Heart right ventricle (tissue), 16 donors: ENCODE measurements around the gene SCMH1. TPM values are rescaled to one million over a fixed set of nuclear protein-coding genes. Genes with fewer than 3 reads are reported as not detected.

ENCODE experiments used
- ATAC-seq, 8 donors: fragments of 200-7000 bp; cut with Tn5 transposase; one replicate each; pipeline ENCODE4 v1.9.1; 2020; ENCODE audit warnings: mild to moderate bottlenecking in 8 of 8, moderate library complexity in 8 of 8, moderate number of reproducible peaks in 1 of 8
- DNase-seq, 2 donors: peaks; one replicate each; pipeline ENCODE4 v3.0.0-alpha.2; 2020
- H3K27ac ChIP-seq, 10 donors: fragments of 200-600 bp; sonication (generic) in 2 of 10; one replicate each; pipeline versions ENCODE4 v1.5.0 to v1.8.0; 2020 to 2022; ENCODE audit warnings: mild to moderate bottlenecking in 3 of 10
- H3K27me3 ChIP-seq, 7 donors: fragments of 200-600 bp; one replicate each; pipeline ENCODE4 v1.8.0; 2021 to 2022; ENCODE audit warnings: mild to moderate bottlenecking in 2 of 7
- H3K36me3 ChIP-seq, 9 donors: fragments of 200-600 bp; sonication (generic) in 1 of 9; one replicate each; pipeline versions ENCODE4 v1.5.0 to v1.8.0; 2020 to 2022; ENCODE audit warnings: mild to moderate bottlenecking in 2 of 9
- H3K4me1 ChIP-seq, 9 donors: fragments of 200-600 bp; sonication (generic) in 1 of 9; one replicate each; pipeline versions ENCODE4 v1.5.0 to v1.8.0; 2020 to 2022; ENCODE audit warnings: mild to moderate bottlenecking in 4 of 9
- H3K4me3 ChIP-seq, 10 donors: fragments of 200-600 bp; sonication (generic) in 2 of 10; one replicate each; pipeline versions ENCODE4 v1.5.0 to v1.8.0; 2020 to 2022; ENCODE audit warnings: mild to moderate bottlenecking in 7 of 10, moderate library complexity in 2 of 10
- H3K9me3 ChIP-seq, 11 donors: fragments of 200-600 bp in 10 of 11; sonication (generic) in 2 of 11; one replicate each; pipeline versions ENCODE4 v1.5.0 to v1.8.0; 2013 to 2022; ENCODE audit warnings: mild to moderate bottlenecking in 2 of 11, control low read depth in 1 of 11, moderate library complexity in 1 of 11
- CTCF ChIP-seq, 9 donors: fragments of 200-600 bp; sonication (generic) in 2 of 9; IDR thresholded peaks; one replicate each; pipeline versions ENCODE4 v1.5.0 to v1.8.0; 2021 to 2022; ENCODE audit warnings: antibody characterized with exemption in 9 of 9, mild to moderate bottlenecking in 5 of 9, moderate library complexity in 1 of 9
- WGBS, 2 donors: extraction: QIAGEN DNeasy Blood & Tissue Kit; methylation state at CpG; one replicate each; pipeline ENCODE4 v1.1.7; 2013; ENCODE audit warnings: inconsistent platforms in 1 of 2; 5-methylcytosine and 5-hydroxymethylcytosine counted together
- intact Hi-C, 10 donors: fragments of 100-400 bp; cut with DNase I; formaldehyde crosslinking; loops; one replicate each; pipeline versions ENCODE4 v1.11.1 to v1.14.2; 2022
- polyA plus RNA-seq, 2 donors: library from polyadenylated mRNA; stranded (reverse); fragments of 200-250 nt; gene quantifications; one replicate each; pipeline ENCODE4 v1.2.3, GENCODE V29; 2013
- total RNA-seq, 10 donors: library from RNA; stranded (reverse); fragmentation: NEBNext Ultra II Directional in 3 of 10; extraction: Animal tissue kit (Norgen Biotek cat#: 25700) in 3 of 10; gene quantifications; one replicate each; pipeline versions ENCODE4 v1.2.1 to v1.2.4, GENCODE V29; 2021 to 2023
- donor health status: Arrhythmogenic right ventricular cardiomyopathy.
- donor health status: ischemic (EF 13 %, LVEDD 7.1; RV severe dilation, severe dysfunction).
- donor health status: healthy with polysubstance abuse.
- donor health status: DM: no; HTN: yes; CAD: no.
- donor health status: DM: no; HTN: no; CAD: no.
- donor health status: ischemic (EF 25% LVEDD 6.9; RV normal size, moderate dysfunction).
- donor health status: ischemic (EF 25% LVEDD 5.7; RV mildly dilated, moderate dysfunction).
- donor health status: healthy.
- donor health status: DM: yes; HTN: yes; CAD: no.
- donor health status: Ischemic cardiomyopathy.
- donor health status: ischemic (EF 35%, LVEDD 5.7; RV mildly dilated, moderate dysfunction).
- donor health status: nonischemic (EF 11% LVEDD 7.7; RV severe dilation, severe dysfunction).
- donor health status: DM: yes; HTN: yes; CAD: no.
- donor health status: PGD.
- donor health status: ischemic (EF 29% LVEDD 5.4; RV normal size, mild dysfunction).
- donor health status: nonischemic (EF 23%, LVEDD 6.1; RV moderate dilation, normal function).

The SCMH1 gene
- total and polyA plus RNA-seq, 12 donors, result 29.6 to 53.5 (median 43.8) TPM

- WGBS, 2 donors, result 90 to 93% methylated on average over 9 of the region's 9 CpGs
- H3K27me3 ChIP-seq, result peaks cover 0 to 14% (median 10%) of the 10 kb centered on the region in 7 donors
- peaks cover 0 to 36% (median 0%) of the 10 kb centered on the region in 9 donors for H3K4me1 ChIP-seq
- TF ChIP-seq CTCF (IDR thresholded peaks at IDR 0.05), result no peak
- no peak overlapping the region for H3K27ac ChIP-seq
- DNase-seq, result no peak
- no peak for ATAC-seq
- H3K4me3 ChIP-seq, result no peak overlapping the region
- no peaks in the 10 kb centered on the region for H3K9me3 ChIP-seq
- no peaks in the 10 kb centered on the region for H3K36me3 ChIP-seq
- intact Hi-C loops, result no loop called here
These were observed 33.7 kb upstream of the SCMH1 start for GRCh38 chr1:41275831-41276230.

GRCh38 chr1:41274752-41275545, 32.8 kb upstream of the SCMH1 start:
- peak overlapping the region in 1 of 10 donors; percentile 49 for H3K27ac ChIP-seq
- peak in 4 of 8 donors; percentile 27 to 49 (median 40) for ATAC-seq
- H3K36me3 ChIP-seq, result no peaks in the 10 kb centered on the region

GRCh38 chr1:41272601-41273000, 30.5 kb upstream of the SCMH1 start:
- H3K4me3 ChIP-seq, result no peak overlapping the region
- intact Hi-C loops, result no loop called here
- DNase-seq (no peak), ATAC-seq (no peak)
- peaks cover 0 to 34% (median 4%) of the 10 kb centered on the region in 9 donors for H3K4me1 ChIP-seq
- WGBS, 2 donors, result 70 to 81% methylated on average over 8 of the region's 8 CpGs
- no peaks in the 10 kb centered on the region for H3K9me3 ChIP-seq
- H3K27ac ChIP-seq, result no peak overlapping the region
- H3K36me3 ChIP-seq, result no peaks in the 10 kb centered on the region
- peaks cover 0 to 4% (median 3%) of the 10 kb centered on the region in 7 donors for H3K27me3 ChIP-seq
- no peak for TF ChIP-seq CTCF (IDR thresholded peaks at IDR 0.05)

More at GRCh38 chr1:41274752-41275545, 32.8 kb upstream of the SCMH1 start:
- Histone ChIP-seq H3K9me3 (no peaks in the 10 kb centered on the region), H3K4me3 (no peak overlapping the region), H3K27me3 (peaks cover 0 to 14% (median 9%) of the 10 kb centered on the region in 7 donors), H3K4me1 (peaks cover 0 to 36% (median 0%) of the 10 kb centered on the region in 9 donors)
- intact Hi-C loops, result no loop called here
- DNase-seq, result no peak
- WGBS, 2 donors, result 73 to 78% methylated on average over 7 of the region's 7 CpGs
- no peak for TF ChIP-seq CTCF (IDR thresholded peaks at IDR 0.05)

- Histone ChIP-seq H3K27me3 (peaks cover 0 to 3% (median 0%) of the 10 kb centered on the region in 7 donors), H3K36me3 (no peaks in the 10 kb centered on the region), H3K4me3 (no peak overlapping the region), H3K27ac (no peak overlapping the region), H3K9me3 (no peaks in the 10 kb centered on the region), H3K4me1 (peaks cover 0 to 5% (median 4%) of the 10 kb centered on the region in 9 donors)
- intact Hi-C loops, result loop anchor here (1.0 to 10.0 kb wide), 9 partner anchors 149 to 249 kb away; no protein-coding TSS in a partner anchor
- peak; percentile 68 to 73 for DNase-seq
- peak; percentile 65 to 89 (median 84) for ATAC-seq
- 9% methylated on average over 8 of the region's 8 CpGs for WGBS, 2 donors
- TF ChIP-seq CTCF (IDR thresholded peaks at IDR 0.05), result peak; percentile 96 to 100 (median 98)
These were observed 26.2 kb upstream of the SCMH1 start for GRCh38 chr1:41268154-41268770.
